HL-60 (cell line): ENCODE data around the gene ELF2.

ENCODE experiments used
- DNase-seq, 2 experiments: peaks; one replicate each; pipeline ENCODE4 v3.0.0-alpha.2; 2010 to 2020; ENCODE audit warnings: low read depth in 1 of 2, low spot score in 1 of 2
- H3K27ac ChIP-seq: fragments of 250-450 bp; sonication (Bioruptor Pico); replicated peaks from 2 replicates; pipeline ENCODE4 v1.5.1; 2020; ENCODE audit warnings: mild to moderate bottlenecking, moderate library complexity
- H3K27me3 ChIP-seq: fragments of 250-450 bp; sonication (Bioruptor Pico); 2 replicates; pipeline ENCODE4 v1.5.1; 2021; ENCODE audit warnings: mild to moderate bottlenecking, moderate library complexity; ENCODE audit not compliant: insufficient read depth, poor library complexity, severe bottlenecking
- H3K4me3 ChIP-seq: replicated peaks from 2 replicates; pipeline ENCODE4 v1.5.1; 2011; ENCODE audit warnings: mild to moderate bottlenecking, control low read depth, low read length; ENCODE audit not compliant: insufficient read depth
- GABPA ChIP-seq: IDR thresholded peaks from 2 replicates; pipeline ENCODE4 v1.6.1; 2012; ENCODE audit warnings: low read depth
- POLR2AphosphoS5 ChIP-seq: IDR thresholded peaks from 2 replicates; pipeline ENCODE4 v1.6.1; 2012; ENCODE audit warnings: low read depth
- SPI1 ChIP-seq: IDR thresholded peaks from 2 replicates; pipeline ENCODE4 v1.6.1; 2012; ENCODE audit warnings: low read depth, mild to moderate bottlenecking, borderline replicate concordance
- TF ChIP-seq, protein P1 (sequence below): IDR thresholded peaks from one replicate; pipeline ENCODE4 v1.5.1; 2011; ENCODE audit warnings: low read length, control low read depth, inconsistent platforms; ENCODE audit not compliant: insufficient read depth
- TF ChIP-seq, protein P2 (sequence below): IDR thresholded peaks from 2 replicates; pipeline ENCODE4 v1.6.1; 2012; ENCODE audit warnings: low read depth; ENCODE audit not compliant: insufficient replicate concordance

The ELF2 gene

DNA sequence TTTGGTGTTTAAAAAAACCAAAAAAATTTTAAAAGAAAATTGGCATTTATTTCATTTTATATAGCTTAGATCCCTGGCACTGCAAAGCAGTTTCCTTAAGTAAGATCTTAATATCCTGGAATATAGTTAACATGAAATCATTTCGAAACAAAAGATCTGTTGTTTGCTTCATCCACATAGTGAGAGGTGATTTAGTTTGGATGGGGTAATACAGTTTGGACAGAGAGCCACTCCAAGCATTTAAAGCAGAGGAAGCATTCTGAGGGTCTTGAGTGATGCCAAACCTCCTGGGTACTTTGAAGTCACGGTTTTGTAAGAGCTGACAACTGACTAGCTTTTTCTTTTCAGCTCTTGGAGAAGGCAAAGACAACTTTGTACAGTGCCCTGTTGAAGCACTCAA is 132.7 kb downstream of the ELF2 start:
- no peaks in the 10 kb centered on the region for H3K27me3 ChIP-seq
- no peak for DNase-seq

DNA sequence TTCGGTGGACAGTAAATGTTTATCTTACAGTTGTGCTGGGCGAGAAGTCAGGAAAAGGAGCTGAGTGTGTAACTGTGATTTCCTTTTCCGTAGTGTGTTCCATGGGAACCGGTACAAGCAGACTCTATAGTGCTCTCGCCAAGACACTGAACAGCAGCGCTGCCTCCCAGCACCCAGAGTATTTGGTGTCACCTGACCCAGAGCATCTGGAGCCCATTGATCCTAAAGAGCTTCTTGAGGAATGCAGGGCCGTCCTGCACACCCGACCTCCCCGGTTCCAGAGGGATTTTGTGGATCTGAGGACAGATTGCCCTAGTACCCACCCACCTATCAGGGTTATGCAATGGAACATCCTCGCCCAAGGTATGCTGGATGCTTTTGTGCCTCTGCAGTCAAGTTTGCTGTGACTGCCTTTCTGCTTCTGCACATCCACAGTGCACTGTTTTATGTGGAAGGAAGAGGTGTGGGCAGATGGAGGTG is 134.0 kb downstream of the ELF2 start:
- no peak for TF ChIP-seq GABPA
- Histone ChIP-seq H3K27me3 (no peaks in the 10 kb centered on the region), H3K27ac (no peak overlapping the region), H3K4me3 (no peak overlapping the region)
- DNase-seq = no peak

More for the DNA sequence above, 132.7 kb downstream of the ELF2 start:
- TF ChIP-seq GABPA (no peak), POLR2AphosphoS5 (no peak), SPI1 (no peak)
- TF ChIP-seq, protein P1, sequence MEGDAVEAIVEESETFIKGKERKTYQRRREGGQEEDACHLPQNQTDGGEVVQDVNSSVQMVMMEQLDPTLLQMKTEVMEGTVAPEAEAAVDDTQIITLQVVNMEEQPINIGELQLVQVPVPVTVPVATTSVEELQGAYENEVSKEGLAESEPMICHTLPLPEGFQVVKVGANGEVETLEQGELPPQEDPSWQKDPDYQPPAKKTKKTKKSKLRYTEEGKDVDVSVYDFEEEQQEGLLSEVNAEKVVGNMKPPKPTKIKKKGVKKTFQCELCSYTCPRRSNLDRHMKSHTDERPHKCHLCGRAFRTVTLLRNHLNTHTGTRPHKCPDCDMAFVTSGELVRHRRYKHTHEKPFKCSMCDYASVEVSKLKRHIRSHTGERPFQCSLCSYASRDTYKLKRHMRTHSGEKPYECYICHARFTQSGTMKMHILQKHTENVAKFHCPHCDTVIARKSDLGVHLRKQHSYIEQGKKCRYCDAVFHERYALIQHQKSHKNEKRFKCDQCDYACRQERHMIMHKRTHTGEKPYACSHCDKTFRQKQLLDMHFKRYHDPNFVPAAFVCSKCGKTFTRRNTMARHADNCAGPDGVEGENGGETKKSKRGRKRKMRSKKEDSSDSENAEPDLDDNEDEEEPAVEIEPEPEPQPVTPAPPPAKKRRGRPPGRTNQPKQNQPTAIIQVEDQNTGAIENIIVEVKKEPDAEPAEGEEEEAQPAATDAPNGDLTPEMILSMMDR = no peak
- TF ChIP-seq, protein P2, sequence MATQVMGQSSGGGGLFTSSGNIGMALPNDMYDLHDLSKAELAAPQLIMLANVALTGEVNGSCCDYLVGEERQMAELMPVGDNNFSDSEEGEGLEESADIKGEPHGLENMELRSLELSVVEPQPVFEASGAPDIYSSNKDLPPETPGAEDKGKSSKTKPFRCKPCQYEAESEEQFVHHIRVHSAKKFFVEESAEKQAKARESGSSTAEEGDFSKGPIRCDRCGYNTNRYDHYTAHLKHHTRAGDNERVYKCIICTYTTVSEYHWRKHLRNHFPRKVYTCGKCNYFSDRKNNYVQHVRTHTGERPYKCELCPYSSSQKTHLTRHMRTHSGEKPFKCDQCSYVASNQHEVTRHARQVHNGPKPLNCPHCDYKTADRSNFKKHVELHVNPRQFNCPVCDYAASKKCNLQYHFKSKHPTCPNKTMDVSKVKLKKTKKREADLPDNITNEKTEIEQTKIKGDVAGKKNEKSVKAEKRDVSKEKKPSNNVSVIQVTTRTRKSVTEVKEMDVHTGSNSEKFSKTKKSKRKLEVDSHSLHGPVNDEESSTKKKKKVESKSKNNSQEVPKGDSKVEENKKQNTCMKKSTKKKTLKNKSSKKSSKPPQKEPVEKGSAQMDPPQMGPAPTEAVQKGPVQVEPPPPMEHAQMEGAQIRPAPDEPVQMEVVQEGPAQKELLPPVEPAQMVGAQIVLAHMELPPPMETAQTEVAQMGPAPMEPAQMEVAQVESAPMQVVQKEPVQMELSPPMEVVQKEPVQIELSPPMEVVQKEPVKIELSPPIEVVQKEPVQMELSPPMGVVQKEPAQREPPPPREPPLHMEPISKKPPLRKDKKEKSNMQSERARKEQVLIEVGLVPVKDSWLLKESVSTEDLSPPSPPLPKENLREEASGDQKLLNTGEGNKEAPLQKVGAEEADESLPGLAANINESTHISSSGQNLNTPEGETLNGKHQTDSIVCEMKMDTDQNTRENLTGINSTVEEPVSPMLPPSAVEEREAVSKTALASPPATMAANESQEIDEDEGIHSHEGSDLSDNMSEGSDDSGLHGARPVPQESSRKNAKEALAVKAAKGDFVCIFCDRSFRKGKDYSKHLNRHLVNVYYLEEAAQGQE = no peak
- H3K27ac ChIP-seq = no peak overlapping the region
- H3K4me3 ChIP-seq = no peak overlapping the region

DNA sequence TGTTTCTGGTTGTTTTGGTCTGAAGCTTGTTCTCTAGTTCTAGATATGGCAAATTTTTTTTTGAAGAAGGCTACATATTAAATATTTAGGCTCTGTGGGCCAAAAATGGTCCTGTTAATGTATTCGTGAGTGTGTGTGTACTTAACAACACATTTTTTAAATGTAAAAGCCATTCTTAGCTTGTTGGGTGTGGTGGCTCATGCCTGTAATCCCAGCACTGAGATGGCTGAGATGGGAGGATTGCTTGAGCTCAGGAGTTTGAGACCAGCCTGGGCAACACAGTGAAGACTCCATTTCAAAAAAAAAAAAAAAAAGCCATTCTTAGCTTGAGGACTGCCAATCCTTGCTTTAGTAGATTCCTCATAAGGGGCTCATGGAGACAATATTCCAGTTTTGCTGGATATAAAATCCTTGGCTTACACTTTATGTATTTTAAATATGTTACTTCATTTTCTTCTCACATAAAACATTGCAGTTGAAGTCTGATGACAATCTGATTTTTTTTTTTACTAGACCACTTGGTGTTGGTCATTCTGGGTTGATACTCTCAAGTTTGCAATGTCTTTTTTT is 138.1 kb downstream of the ELF2 start:
- no peaks in the 10 kb centered on the region for H3K27me3 ChIP-seq
- H3K4me3 ChIP-seq = no peak overlapping the region
- no peak overlapping the region for H3K27ac ChIP-seq
- TF ChIP-seq POLR2AphosphoS5 (no peak), SPI1 (no peak), GABPA (no peak)
- TF ChIP-seq, protein P2 = no peak
- TF ChIP-seq, protein P1 = no peak
- no peak for DNase-seq

DNA sequence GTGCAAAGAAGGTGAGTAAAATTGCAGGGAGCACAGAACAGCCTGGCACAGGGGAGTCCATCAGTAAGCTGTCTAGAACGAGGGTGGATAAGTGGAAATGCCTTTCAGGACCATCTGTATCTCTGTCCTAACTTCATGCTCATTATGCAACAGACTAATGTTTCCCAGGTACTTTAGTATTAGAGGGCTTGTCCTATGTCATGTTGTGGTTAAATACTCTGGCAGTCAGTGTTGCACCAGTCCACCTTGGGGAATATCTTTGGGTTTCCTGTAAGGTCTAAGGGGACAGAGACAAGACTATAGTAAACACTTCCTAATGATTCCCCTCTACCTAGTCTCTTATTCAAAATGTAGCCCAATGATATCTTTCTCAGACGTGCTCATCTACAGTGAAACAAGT is 140.1 kb downstream of the ELF2 start:
- no peak for DNase-seq

More for the DNA sequence above, 140.1 kb downstream of the ELF2 start:
- H3K27me3 ChIP-seq = no peaks in the 10 kb centered on the region
- no peak overlapping the region for H3K27ac ChIP-seq
- H3K4me3 ChIP-seq = no peak overlapping the region
- TF ChIP-seq SPI1 = no peak
- TF ChIP-seq GABPA = no peak
- TF ChIP-seq POLR2AphosphoS5 = no peak
- TF ChIP-seq, protein P2 = no peak
- TF ChIP-seq, protein P1 = no peak
